HG03378 (cell line): Measurements from ENCODE around the gene NELFCD.
"Not testable (repeated sequence)": the region's sequence is repeated elsewhere in the genome, so short reads cannot be mapped to it uniquely, and the experiment has no call there.

Source experiments
- ATAC-seq: cut with Tn5 transposase; IDR thresholded peaks from one replicate; pipeline ENCODE4 v1.9.1; 2021; ENCODE audit warnings: mild to moderate bottlenecking, moderate library complexity; ENCODE audit not compliant: unreplicated experiment

Gene NELFCD

GRCh38 chr20:59023616-59024015 lies 42.6 kb downstream of the NELFCD start:
- no peak for ATAC-seq

- ATAC-seq, result no peak
Measured at GRCh38 chr20:59024111-59024530, 43.1 kb downstream of the NELFCD start.

GRCh38 chr20:59025086-59025485 lies 44.0 kb downstream of the NELFCD start:
- ATAC-seq, result no peak

- ATAC-seq, result no peak
Measured at GRCh38 chr20:59025511-59025910, 44.5 kb downstream of the NELFCD start.

- no peak for ATAC-seq
Measured at GRCh38 chr20:59026904-59027740, 46.1 kb downstream of the NELFCD start.

GRCh38 chr20:59027741-59028320 lies 46.8 kb downstream of the NELFCD start:
- ATAC-seq, result no peak

- no peak for ATAC-seq
Measured at GRCh38 chr20:59028812-59029211, 47.8 kb downstream of the NELFCD start.

GRCh38 chr20:59030911-59031563 lies 50.0 kb downstream of the NELFCD start:
- no peak for ATAC-seq

- ATAC-seq, result no peak
Measured at GRCh38 chr20:59031564-59032022, 50.5 kb downstream of the NELFCD start.

- ATAC-seq, result peak; percentile 79
Measured at GRCh38 chr20:59032023-59032712, 51.1 kb downstream of the NELFCD start, which contains the start of gene ATP5F1E. Gene ATP5F1E, minus strand, starts transcription at chr20:59032335. Its CDS starts 84 bp downstream, at chr20:59032251.

- no peak for ATAC-seq
Measured at GRCh38 chr20:59032713-59033059, 51.6 kb downstream of the NELFCD start.

GRCh38 chr20:59033093-59033492 lies 52.0 kb downstream of the NELFCD start:
- ATAC-seq, result no peak

- no peak for ATAC-seq
Measured at GRCh38 chr20:59033616-59034165, 52.6 kb downstream of the NELFCD start.

GRCh38 chr20:59035381-59035780 lies 54.3 kb downstream of the NELFCD start:
- ATAC-seq, result no peak

GRCh38 chr20:59037386-59037785 lies 56.3 kb downstream of the NELFCD start:
- ATAC-seq, result no peak

- no peak for ATAC-seq
Measured at GRCh38 chr20:59039233-59039632, 58.2 kb downstream of the NELFCD start.

GRCh38 chr20:59040667-59041066 lies 59.6 kb downstream of the NELFCD start:
- ATAC-seq, result no peak

GRCh38 chr20:59041487-59041886 lies 60.4 kb downstream of the NELFCD start:
- not testable (repeated sequence) for ATAC-seq

GRCh38 chr20:59042151-59042795 lies 61.2 kb downstream of the NELFCD start, which contains the start of gene PRELID3B:
Gene PRELID3B, minus strand, starts transcription at chr20:59042786. Its CDS starts 56 bp downstream, at chr20:59042730.
- peak; percentile 18 for ATAC-seq
